IMR-90 (cell line): ENCODE measurements around the gene PLA2G2F. TPM values are rescaled to one million over a fixed set of nuclear protein-coding genes. Genes with fewer than 3 reads are reported as not detected.

Experiments used
- ATAC-seq: fragments of 200-7000 bp; cut with Tn5 transposase; 2 replicates; pipeline ENCODE4 v1.9.1; 2020; ENCODE audit warnings: low read depth, mild to moderate bottlenecking, moderate library complexity
- BruUV-seq: library from RNA; stranded (reverse); fragments of 400-500 nt; replicated peaks from 2 replicates; lab custom pipeline; 2021; lab: Mats Ljungman, UMichigan
- CTCF ChIA-PET: fragments of 300-600 bp; formaldehyde crosslinking; extraction: SDS; loops from one replicate; lab custom pipeline; 2021; ENCODE audit warnings: antibody characterized with exemption; lab: Yijun Ruan, JAX
- POLR2A ChIA-PET: fragments of 300-600 bp; sonication (Branson Sonifier 250); formaldehyde crosslinking; loops from one replicate; lab custom pipeline; 2022; ENCODE audit warnings: antibody characterized with exemption; ENCODE audit not compliant: unreplicated experiment; lab: Charles Lee
- DNase-seq: peaks from one replicate; pipeline ENCODE4 v3.0.0; 2013
- H2AFZ ChIP-seq: replicated peaks from 2 replicates; pipeline ENCODE3; 2013; ENCODE audit warnings: low read length, mild to moderate bottlenecking; ENCODE audit not compliant: poor library complexity
- H2AK5ac ChIP-seq: 2 replicates; pipeline ENCODE4 v1.6.1; 2013; ENCODE audit warnings: low read depth, low read length, inconsistent platforms
- H2AK9ac ChIP-seq: replicated peaks from 2 replicates; pipeline ENCODE3; 2013; ENCODE audit warnings: mild to moderate bottlenecking, low read depth, low read length, moderate library complexity; ENCODE audit not compliant: poor library complexity
- H2BK120ac ChIP-seq: 2 replicates; pipeline ENCODE4 v1.6.1; 2013; ENCODE audit warnings: low read depth, low read length, inconsistent platforms
- H2BK15ac ChIP-seq: 3 replicates; pipeline ENCODE4 v1.6.1; 2013; ENCODE audit warnings: low read depth, low read length, inconsistent platforms
- H2BK20ac ChIP-seq: 2 replicates; pipeline ENCODE4 v1.6.1; 2013; ENCODE audit warnings: low read depth, mild to moderate bottlenecking, inconsistent platforms, low read length, moderate library complexity
- H2BK5ac ChIP-seq: 2 replicates; pipeline ENCODE4 v1.6.1; 2013; ENCODE audit warnings: mild to moderate bottlenecking, low read depth, low read length, inconsistent platforms; ENCODE audit not compliant: poor library complexity, severe bottlenecking
- H3K14ac ChIP-seq: replicated peaks from 2 replicates; pipeline ENCODE4 v1.6.1; 2013; ENCODE audit warnings: low read depth, low read length, inconsistent platforms
- H3K18ac ChIP-seq: 2 replicates; pipeline ENCODE4 v1.6.1; 2013; ENCODE audit warnings: low read depth, low read length, control low read depth
- H3K23ac ChIP-seq: 2 replicates; pipeline ENCODE4 v1.6.1; 2013; ENCODE audit warnings: low read depth, low read length, inconsistent platforms
- H3K27ac ChIP-seq: 2 replicates; pipeline ENCODE4 v1.5.1; 2013; ENCODE audit warnings: mild to moderate bottlenecking, control low read depth, low read length; ENCODE audit not compliant: insufficient read depth
- H3K27me3 ChIP-seq: 2 replicates; pipeline ENCODE4 v1.6.1; 2013; ENCODE audit warnings: low read length; ENCODE audit not compliant: control insufficient read depth, insufficient read depth
- H3K36me3 ChIP-seq: 2 replicates; pipeline ENCODE4 v1.6.1; 2013; ENCODE audit warnings: low read length, mixed read lengths; ENCODE audit not compliant: control insufficient read depth, insufficient read depth
- H3K4ac ChIP-seq: 2 replicates; pipeline ENCODE4 v1.6.1; 2013; ENCODE audit warnings: low read depth, low read length, inconsistent platforms
- H3K4me1 ChIP-seq: 2 replicates; pipeline ENCODE4 v1.6.1; 2013; ENCODE audit warnings: low read length, mixed read lengths; ENCODE audit not compliant: control insufficient read depth, insufficient read depth
- H3K4me2 ChIP-seq: 2 replicates; pipeline ENCODE4 v1.6.1; 2013; ENCODE audit warnings: low read depth, mild to moderate bottlenecking, control low read depth, low read length, moderate library complexity
- H3K4me3 ChIP-seq: 2 replicates; pipeline ENCODE4 v1.5.1; 2013; ENCODE audit warnings: low read depth, mild to moderate bottlenecking, control low read depth, low read length, moderate library complexity; ENCODE audit not compliant: insufficient read depth
- H3K56ac ChIP-seq: 2 replicates; pipeline ENCODE4 v1.6.1; 2013; ENCODE audit warnings: low read length, inconsistent platforms; ENCODE audit not compliant: insufficient read depth; ENCODE audit errors: extremely low read depth
- H3K79me1 ChIP-seq, 2 experiments: 2 replicates each; pipeline ENCODE4 v1.6.1; 2013; ENCODE audit warnings: low read length in 2 of 2, inconsistent platforms in 1 of 2, low read depth in 1 of 2
- H3K9ac ChIP-seq: 2 replicates; pipeline ENCODE4 v1.6.1; 2013; ENCODE audit warnings: low read depth, low read length, control low read depth
- H3K9me1 ChIP-seq: 2 replicates; pipeline ENCODE4 v1.6.1; 2013; ENCODE audit warnings: low read length, inconsistent platforms; ENCODE audit not compliant: insufficient read depth
- H3K9me3 ChIP-seq: 2 replicates; pipeline ENCODE4 v1.6.1; 2013; ENCODE audit warnings: low read length; ENCODE audit not compliant: control insufficient read depth, insufficient read depth
- H4K20me1 ChIP-seq: 2 replicates; pipeline ENCODE4 v1.6.1; 2013; ENCODE audit warnings: low read length, inconsistent platforms; ENCODE audit not compliant: insufficient read depth
- H4K5ac ChIP-seq: 2 replicates; pipeline ENCODE4 v1.6.1; 2013; ENCODE audit warnings: mild to moderate bottlenecking, low read depth, low read length, control low read depth
- H4K8ac ChIP-seq, 2 experiments: 2 replicates each; pipeline ENCODE4 v1.6.1; 2013; ENCODE audit warnings: low read depth in 2 of 2, low read length in 2 of 2, control low read depth in 1 of 2, inconsistent platforms in 1 of 2
- H4K91ac ChIP-seq: 2 replicates; pipeline ENCODE4 v1.6.1; 2013; ENCODE audit warnings: low read depth, low read length, inconsistent platforms; ENCODE audit not compliant: insufficient read depth
- BHLHE40 ChIP-seq: fragments of 150-350 bp; IDR thresholded peaks from 2 replicates; pipeline ENCODE4 v1.6.1; 2016; ENCODE audit warnings: mild to moderate bottlenecking, low read depth, low read length
- CEBPB ChIP-seq: IDR thresholded peaks from 2 replicates; pipeline ENCODE4 v1.6.1; 2012; ENCODE audit warnings: low read depth, low read length, improper control_type of control experiment
- CHD1 ChIP-seq: IDR thresholded peaks from 2 replicates; pipeline ENCODE4 v1.6.1; 2012; ENCODE audit warnings: low read depth, low read length, improper control_type of control experiment
- CTCF ChIP-seq: conservative IDR thresholded peaks from 2 replicates; pipeline ENCODE4 v1.5.1; 2012; ENCODE audit warnings: mild to moderate bottlenecking, low read depth, low read length, improper control_type of control experiment
- ELK1 ChIP-seq: fragments of 150-350 bp; IDR thresholded peaks from 2 replicates; pipeline ENCODE4 v1.6.1; 2016; ENCODE audit warnings: low read depth, mild to moderate bottlenecking, low read length, moderate library complexity, borderline replicate concordance
- FOS ChIP-seq: fragments of 150-350 bp; IDR thresholded peaks from 2 replicates; pipeline ENCODE4 v1.6.1; 2016; ENCODE audit warnings: low read depth, low read length
- MAFK ChIP-seq: IDR thresholded peaks from 2 replicates; pipeline ENCODE4 v1.6.1; 2012; ENCODE audit warnings: low read depth, low read length, improper control_type of control experiment
- MAZ ChIP-seq: IDR thresholded peaks from 2 replicates; pipeline ENCODE4 v1.6.1; 2012; ENCODE audit warnings: low read depth, mild to moderate bottlenecking, low read length, improper control_type of control experiment, moderate library complexity, borderline replicate concordance
- MXI1 ChIP-seq: IDR thresholded peaks from 2 replicates; pipeline ENCODE4 v1.6.1; 2012; ENCODE audit warnings: low read depth, mild to moderate bottlenecking, low read length, moderate library complexity, borderline replicate concordance
- NFE2L2 ChIP-seq: fragments of 150-350 bp; IDR thresholded peaks from 2 replicates; pipeline ENCODE4 v1.6.1; 2016; ENCODE audit warnings: low read depth, mild to moderate bottlenecking, low read length
- POLR2A ChIP-seq: IDR thresholded peaks from 2 replicates; pipeline ENCODE4 v1.6.1; 2012; ENCODE audit warnings: mild to moderate bottlenecking, low read depth, low read length
- RAD21 ChIP-seq: IDR thresholded peaks from 2 replicates; pipeline ENCODE4 v1.6.1; 2012; ENCODE audit warnings: low read length, improper control_type of control experiment
- RCOR1 ChIP-seq: IDR thresholded peaks from 2 replicates; pipeline ENCODE4 v1.6.1; 2012; ENCODE audit warnings: mild to moderate bottlenecking, low read length, improper control_type of control experiment; ENCODE audit not compliant: insufficient replicate concordance
- RFX5 ChIP-seq: IDR thresholded peaks from 2 replicates; pipeline ENCODE4 v1.8.0; 2012; ENCODE audit warnings: low read depth, mild to moderate bottlenecking, low read length, moderate library complexity
- SMC3 ChIP-seq: fragments of 150-350 bp; IDR thresholded peaks from 2 replicates; pipeline ENCODE4 v1.6.1; 2016; ENCODE audit warnings: low read depth, mild to moderate bottlenecking, antibody characterized with exemption, low read length, moderate library complexity
- USF2 ChIP-seq: fragments of 150-350 bp; IDR thresholded peaks from 2 replicates; pipeline ENCODE4 v1.6.1; 2017; ENCODE audit warnings: mild to moderate bottlenecking, antibody characterized with exemption, low read length, low read depth
- WGBS, 2 experiments: methylation state at CpG; one replicate each; pipeline versions ENCODE4 v1.1.5 to v1.1.7; 2013; ENCODE audit warnings: missing lambda C conversion rate in 2 of 2; ENCODE audit not compliant: insufficient read length in 1 of 2; ENCODE audit errors: extremely low coverage in 2 of 2; 5-methylcytosine and 5-hydroxymethylcytosine counted together
- dilution Hi-C: fragments of 300-500 bp; cut with HindIII; formaldehyde crosslinking; loops from one replicate; pipeline ENCODE4 v1.14.3; 2018; ENCODE audit warnings: low sequenced_read_pairs; ENCODE audit not compliant: unreplicated experiment
- in situ Hi-C: fragments of 300-500 bp; cut with MboI; formaldehyde crosslinking; loops from 3 replicates; pipeline ENCODE4 v1.14.3; 2019; ENCODE audit warnings: low sequenced_read_pairs, inconsistent platforms, mixed read lengths
- intact Hi-C: fragments of 100-400 bp; cut with micrococcal nuclease; formaldehyde crosslinking; loops from 2 replicates; pipeline ENCODE4 v1.10.0; 2022
- polyA plus RNA-seq, 3 experiments: library from polyadenylated mRNA; depleted of rRNA; stranded (reverse); fragments of >200 nt; gene quantifications; 2 replicates each; pipeline ENCODE4 v1.2.3, GENCODE V29; 2012; ENCODE audit warnings: low replicate concordance in 1 of 3
- total RNA-seq: library from RNA; depleted of rRNA; stranded (reverse); fragments of >200 nt; gene quantifications from 2 replicates; pipeline ENCODE4 v1.2.3, GENCODE V29; 2012

PLA2G2F gene
- total and polyA plus RNA-seq, 2 of the 4 experiments (the other 2 are of a cell fraction), result not detected

GRCh38 chr1:20109223-20109856 is 29.8 kb upstream of the PLA2G2F start:
- H3K18ac ChIP-seq, result no peak overlapping the region
- no peak overlapping the region for H3K4ac ChIP-seq
- no peak overlapping the region for H3K27ac ChIP-seq
- H2BK120ac ChIP-seq, result no peak overlapping the region
- intact Hi-C loops (no loop called here), dilution Hi-C loops (no loop called here), in situ Hi-C loops (no loop called here)
- H3K9ac ChIP-seq, result no peak overlapping the region
- no peaks in the 10 kb centered on the region for H3K9me3 ChIP-seq
- H3K27me3 ChIP-seq, result peaks cover 39% of the 10 kb centered on the region
- H2AK9ac ChIP-seq, result no peak overlapping the region
- TF ChIP-seq SMC3, result no peak
- no peak for TF ChIP-seq ELK1
- TF ChIP-seq USF2, result no peak
- no peak for TF ChIP-seq CEBPB
- TF ChIP-seq MAZ, result no peak
- TF ChIP-seq NFE2L2, result no peak
- TF ChIP-seq CHD1, result no peak
- TF ChIP-seq CTCF, result no peak
- no peak for TF ChIP-seq MXI1
- TF ChIP-seq RCOR1, result no peak
- no peak for TF ChIP-seq RAD21
- no peak for TF ChIP-seq POLR2A
- no peak for TF ChIP-seq MAFK
- TF ChIP-seq BHLHE40, result no peak
- no peak for TF ChIP-seq RFX5
- TF ChIP-seq FOS, result no peak
- ATAC-seq (no peak), DNase-seq (no peak)
- H4K8ac ChIP-seq, result no peak overlapping the region
- no CpG with 5 or more reads among the region's 4 CpGs for WGBS, 2 experiments
- no peak overlapping the region for H2BK5ac ChIP-seq
- H3K56ac ChIP-seq, result no peak overlapping the region
- POLR2A ChIA-PET, result no interaction called here
- H3K4me3 ChIP-seq, result no peak overlapping the region
- H3K4me1 ChIP-seq, result no peaks in the 10 kb centered on the region
- H2BK20ac ChIP-seq, result no peak overlapping the region
- no peak overlapping the region for H3K23ac ChIP-seq
- H4K20me1 ChIP-seq, result no peaks in the 10 kb centered on the region
- H4K91ac ChIP-seq, result no peak overlapping the region
- H2BK15ac ChIP-seq, result no peak overlapping the region
- H2AK5ac ChIP-seq, result no peak overlapping the region
- H3K36me3 ChIP-seq, result no peaks in the 10 kb centered on the region
- no peak overlapping the region for H2AFZ ChIP-seq
- H4K5ac ChIP-seq, result no peak overlapping the region
- no peaks in the 10 kb centered on the region for H3K79me1 ChIP-seq
- H3K9me1 ChIP-seq, result no peaks in the 10 kb centered on the region
- no peak overlapping the region for H3K4me2 ChIP-seq
- no TSS peak for BruUV-seq
- CTCF ChIA-PET, result interaction anchor here (0.6 kb wide), 1 partner anchor 162 kb away, joined by 5 read pairs; no protein-coding TSS in a partner anchor
- H3K14ac ChIP-seq, result no peak overlapping the region
